Mesothelial cell of epicardium (in vitro differentiated cells): ENCODE data around the gene ZC3H7B. TPM values are rescaled to one million over a fixed set of nuclear protein-coding genes. Genes with fewer than 3 reads are reported as not detected.

Experiments
- DNase-seq, 2 experiments: peaks; one replicate each; pipeline ENCODE4 v3.0.0; 2021; ENCODE audit warnings: low spot score in 2 of 2; ENCODE audit not compliant: unreplicated experiment in 2 of 2
- H3K27ac Mint-ChIP-seq: 2 replicates; pipeline ENCODE4 v1.8.0; 2021; ENCODE audit warnings: mixed read lengths
- H3K27me3 Mint-ChIP-seq: 2 replicates; pipeline ENCODE4 v1.8.0; 2021; ENCODE audit warnings: low read depth, mixed read lengths
- H3K36me3 Mint-ChIP-seq: 2 replicates; pipeline ENCODE4 v1.8.0; 2021; ENCODE audit warnings: mixed read lengths
- H3K4me1 Mint-ChIP-seq: 2 replicates; pipeline ENCODE4 v1.8.0; 2021; ENCODE audit warnings: mixed read lengths
- H3K4me3 Mint-ChIP-seq: 2 replicates; pipeline ENCODE4 v1.8.0; 2021; ENCODE audit warnings: mild to moderate bottlenecking, moderate library complexity, mixed read lengths
- H3K9me3 Mint-ChIP-seq: 2 replicates; pipeline ENCODE4 v1.8.0; 2021; ENCODE audit warnings: mixed read lengths
- total RNA-seq: library from RNA; stranded (reverse); gene quantifications from 3 replicates; pipeline ENCODE4 v1.2.1, GENCODE V29; 2021
- TF ChIP-seq, protein P1 (sequence below): fragments of 200-600 bp; sonication (generic); IDR thresholded peaks from one replicate; pipeline ENCODE4 v1.5.0; 2021; ENCODE audit warnings: antibody characterized with exemption; ENCODE audit not compliant: unreplicated experiment

The ZC3H7B gene
- total RNA-seq, 1 donor from 2014 or later: 85.5 TPM

DNA sequence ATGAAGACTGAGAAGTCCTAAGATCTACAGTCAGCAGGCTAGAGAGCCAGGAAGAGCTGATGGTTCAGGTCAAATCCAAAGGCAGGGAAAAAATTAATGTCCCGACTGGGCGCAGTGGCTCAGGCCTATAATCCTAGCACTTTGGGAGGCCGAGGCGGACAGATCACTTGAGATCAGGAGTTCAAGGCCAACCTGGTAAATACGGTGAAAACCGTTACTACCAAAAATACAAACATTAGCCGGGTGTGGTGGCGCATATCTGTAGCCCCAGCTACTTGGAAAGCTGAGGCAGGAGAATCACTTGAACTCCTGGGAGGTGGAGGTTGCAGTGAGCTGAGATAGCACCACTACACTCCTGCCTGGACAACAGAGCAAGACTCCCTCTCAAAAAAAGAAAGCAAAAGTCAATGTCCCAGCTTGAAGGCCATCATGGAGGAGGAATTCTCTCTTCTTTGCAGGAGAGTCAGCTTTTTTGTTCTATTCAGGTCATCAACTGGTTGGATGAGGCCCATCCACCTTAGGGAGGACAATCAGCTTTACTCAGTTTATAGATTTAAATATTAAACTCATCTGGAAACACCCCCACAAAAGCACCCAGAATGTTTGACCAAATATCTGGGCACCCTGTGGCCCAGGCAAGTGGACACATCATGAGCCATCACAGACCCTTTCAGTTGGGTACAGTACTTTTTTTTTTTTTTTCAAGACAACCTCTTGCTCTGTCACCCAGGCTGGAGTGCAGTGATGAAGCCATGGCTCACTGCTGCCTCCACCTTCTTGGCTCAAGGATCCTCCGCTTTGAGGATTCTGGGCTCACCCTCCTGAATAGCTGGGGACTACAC lies 4.3 kb upstream of the ZC3H7B start:
- Mint-ChIP-seq H3K9me3 (no peaks in the 10 kb centered on the region), H3K27ac (no peak overlapping the region), H3K36me3 (no peaks in the 10 kb centered on the region), H3K4me3 (no peak overlapping the region), H3K4me1 (peaks cover 5% of the 10 kb centered on the region), H3K27me3 (no peaks in the 10 kb centered on the region)
- TF ChIP-seq, protein P1, sequence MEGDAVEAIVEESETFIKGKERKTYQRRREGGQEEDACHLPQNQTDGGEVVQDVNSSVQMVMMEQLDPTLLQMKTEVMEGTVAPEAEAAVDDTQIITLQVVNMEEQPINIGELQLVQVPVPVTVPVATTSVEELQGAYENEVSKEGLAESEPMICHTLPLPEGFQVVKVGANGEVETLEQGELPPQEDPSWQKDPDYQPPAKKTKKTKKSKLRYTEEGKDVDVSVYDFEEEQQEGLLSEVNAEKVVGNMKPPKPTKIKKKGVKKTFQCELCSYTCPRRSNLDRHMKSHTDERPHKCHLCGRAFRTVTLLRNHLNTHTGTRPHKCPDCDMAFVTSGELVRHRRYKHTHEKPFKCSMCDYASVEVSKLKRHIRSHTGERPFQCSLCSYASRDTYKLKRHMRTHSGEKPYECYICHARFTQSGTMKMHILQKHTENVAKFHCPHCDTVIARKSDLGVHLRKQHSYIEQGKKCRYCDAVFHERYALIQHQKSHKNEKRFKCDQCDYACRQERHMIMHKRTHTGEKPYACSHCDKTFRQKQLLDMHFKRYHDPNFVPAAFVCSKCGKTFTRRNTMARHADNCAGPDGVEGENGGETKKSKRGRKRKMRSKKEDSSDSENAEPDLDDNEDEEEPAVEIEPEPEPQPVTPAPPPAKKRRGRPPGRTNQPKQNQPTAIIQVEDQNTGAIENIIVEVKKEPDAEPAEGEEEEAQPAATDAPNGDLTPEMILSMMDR: no peak
- no peak for DNase-seq

DNA sequence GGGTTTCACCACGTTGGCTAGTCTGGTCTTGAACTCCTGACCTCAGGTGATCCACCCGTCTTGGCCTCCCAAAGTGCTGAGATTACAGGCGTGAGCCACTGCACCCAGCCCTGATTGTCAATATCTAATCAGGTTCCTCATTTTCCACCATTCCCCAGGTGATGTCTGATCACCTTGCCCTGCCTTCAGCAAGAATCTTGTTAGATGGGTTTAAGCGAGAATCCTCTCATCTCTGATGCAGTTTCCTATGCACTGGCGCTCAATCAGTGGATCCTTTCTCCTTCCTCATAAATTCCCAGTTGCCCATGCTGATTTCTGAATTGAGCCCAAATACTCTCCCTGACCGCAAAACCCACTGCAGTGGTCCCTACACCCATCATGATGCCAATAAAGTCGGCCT lies 664 bp upstream of the ZC3H7B start:
- Mint-ChIP-seq H3K27ac (peak overlapping the region; percentile 79), H3K9me3 (no peaks in the 10 kb centered on the region)

DNA sequence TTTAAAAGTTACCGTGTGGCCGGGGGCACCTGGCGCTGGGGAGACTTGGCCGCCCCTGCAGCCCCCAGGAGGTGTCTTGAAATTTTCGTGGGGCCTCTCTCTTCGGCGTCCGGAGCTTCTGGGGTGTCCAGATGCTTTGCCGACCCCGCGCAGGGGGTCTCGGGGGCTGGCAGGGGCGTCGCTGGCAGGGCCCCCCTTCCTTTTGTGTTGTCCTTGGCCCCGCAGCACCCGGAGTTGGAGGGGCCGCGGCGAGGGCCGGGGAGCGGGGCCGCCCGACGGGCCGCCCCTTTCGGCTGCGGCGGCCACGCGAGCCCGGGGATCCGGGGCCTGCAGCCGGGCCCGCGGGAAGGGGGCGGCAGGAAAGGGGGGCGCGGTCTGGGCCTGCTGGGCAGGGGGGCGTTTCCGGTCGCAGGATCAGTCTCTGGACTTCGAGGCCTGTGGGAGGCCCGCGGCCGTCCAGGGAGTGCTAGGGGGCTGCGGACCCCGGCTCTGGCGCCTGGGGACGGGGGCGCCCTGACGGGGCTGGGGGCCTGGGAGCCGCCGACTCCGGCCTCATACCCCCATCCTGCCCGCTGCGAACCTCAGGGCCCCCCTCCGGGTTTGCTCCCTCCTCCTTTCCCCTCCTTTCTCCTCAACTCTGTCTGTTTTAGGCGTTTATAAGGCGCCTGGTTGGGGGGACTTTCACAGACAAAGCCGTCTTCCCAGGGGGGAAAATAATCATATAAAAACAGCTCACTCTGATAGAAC lies 869 bp downstream of the ZC3H7B start:
- peak overlapping the region; percentile 92 for H3K27ac Mint-ChIP-seq
- no peaks in the 10 kb centered on the region for H3K9me3 Mint-ChIP-seq
- TF ChIP-seq, protein P1: no peak
- peaks cover 27% of the 10 kb centered on the region for H3K4me1 Mint-ChIP-seq
- no peaks in the 10 kb centered on the region for H3K27me3 Mint-ChIP-seq
- H3K36me3 Mint-ChIP-seq: peaks cover 6% of the 10 kb centered on the region
- peak overlapping the region; percentile 85 for H3K4me3 Mint-ChIP-seq
- peak; percentile 58 to 72 for DNase-seq

More for the DNA sequence above, 664 bp upstream of the ZC3H7B start:
- TF ChIP-seq, protein P1: no peak
- H3K36me3 Mint-ChIP-seq: peaks cover 2% of the 10 kb centered on the region
- peak overlapping the region; percentile 58 for H3K4me3 Mint-ChIP-seq
- DNase-seq: no peak
- peaks cover 25% of the 10 kb centered on the region for H3K4me1 Mint-ChIP-seq
- no peaks in the 10 kb centered on the region for H3K27me3 Mint-ChIP-seq

DNA sequence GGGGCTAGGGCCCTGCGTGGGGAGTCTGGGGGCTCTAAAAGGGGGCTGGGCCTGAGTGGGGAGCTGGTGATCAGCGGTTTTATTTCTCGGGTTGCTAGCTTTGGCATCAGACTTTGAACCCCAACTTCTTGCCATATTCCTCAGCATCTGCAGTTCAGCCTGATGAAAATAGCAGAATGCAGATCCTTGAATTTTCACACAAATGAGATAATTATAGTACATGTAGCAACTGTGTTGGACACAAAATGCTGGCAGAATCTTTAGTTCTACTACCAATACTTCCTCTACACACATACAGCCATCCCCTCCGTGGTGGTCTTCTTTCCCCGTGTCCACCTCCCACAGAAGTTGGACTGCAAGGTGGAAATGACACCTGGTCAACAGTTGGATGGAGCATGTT lies 1.5 kb downstream of the ZC3H7B start:
- TF ChIP-seq, protein P1: no peak
- Mint-ChIP-seq H3K4me3 (peak overlapping the region; percentile 85), H3K27ac (peak overlapping the region; percentile 92), H3K36me3 (peaks cover 10% of the 10 kb centered on the region), H3K4me1 (peaks cover 27% of the 10 kb centered on the region), H3K27me3 (no peaks in the 10 kb centered on the region), H3K9me3 (no peaks in the 10 kb centered on the region)
- no peak for DNase-seq

DNA sequence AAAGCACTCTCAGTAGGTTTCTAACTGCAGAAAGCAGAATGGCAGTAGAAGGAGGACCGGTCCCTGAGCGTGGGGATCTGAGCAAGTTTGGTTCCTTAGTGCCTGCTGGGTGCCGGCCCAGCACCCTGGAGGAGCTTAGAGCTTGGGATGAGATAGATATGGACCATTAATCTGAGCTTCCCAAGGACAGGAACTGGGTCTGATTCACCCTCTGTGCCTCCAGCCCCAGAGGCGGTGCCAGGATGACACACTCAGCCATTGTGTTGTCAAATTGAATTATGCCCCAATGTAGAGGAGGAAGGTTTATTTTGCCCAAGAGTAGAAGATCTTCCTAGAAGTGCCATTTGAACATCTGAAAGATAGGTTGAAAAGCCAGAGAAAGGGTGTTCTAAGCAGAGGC lies 4.3 kb downstream of the ZC3H7B start:
- Mint-ChIP-seq H3K4me1 (peaks cover 26% of the 10 kb centered on the region), H3K4me3 (no peak overlapping the region), H3K36me3 (peaks cover 13% of the 10 kb centered on the region), H3K27me3 (no peaks in the 10 kb centered on the region), H3K27ac (peak overlapping the region; percentile 51), H3K9me3 (no peaks in the 10 kb centered on the region)
- DNase-seq: no peak
- TF ChIP-seq, protein P1: no peak
